Ectodermal cell (in vitro differentiated cells): ENCODE measurements around the gene AHI1.
"Not testable (repeated sequence)": the region's sequence is repeated elsewhere in the genome, so short reads cannot be mapped to it uniquely, and the experiment has no call there.

Experiments
- H3K27ac ChIP-seq: 2 replicates; pipeline ENCODE4 v1.7.0; 2013; ENCODE audit warnings: mild to moderate bottlenecking, low read depth, low read length; ENCODE audit not compliant: insufficient read depth, poor library complexity, severe bottlenecking
- H3K27me3 ChIP-seq: 2 replicates; pipeline ENCODE4 v1.7.0; 2013; ENCODE audit warnings: mild to moderate bottlenecking, low read length; ENCODE audit not compliant: insufficient read depth, control insufficient read depth, poor library complexity, severe bottlenecking
- H3K36me3 ChIP-seq: one replicate; pipeline ENCODE4 v1.7.0; 2013; ENCODE audit warnings: low read length; ENCODE audit not compliant: control insufficient read depth, insufficient read depth
- H3K4me1 ChIP-seq: one replicate; pipeline ENCODE4 v1.7.0; 2013; ENCODE audit warnings: low read length; ENCODE audit not compliant: control insufficient read depth, insufficient read depth
- H3K4me3 ChIP-seq: 2 replicates; pipeline ENCODE4 v1.7.0; 2013; ENCODE audit warnings: low read depth, low read length, control low read depth; ENCODE audit not compliant: insufficient read depth
- H3K9me3 ChIP-seq: 2 replicates; pipeline ENCODE4 v1.7.0; 2013; ENCODE audit warnings: mild to moderate bottlenecking, low read length, moderate library complexity; ENCODE audit not compliant: control insufficient read depth
- WGBS, 2 experiments: methylation state at CpG; one replicate each; pipeline ENCODE4 v1.1.7; 2013; ENCODE audit warnings: missing lambda C conversion rate in 2 of 2; 5-methylcytosine and 5-hydroxymethylcytosine counted together

Gene AHI1

GRCh38 chr6:135379647-135380046 lies 117.9 kb downstream of the AHI1 start:
- Histone ChIP-seq H3K27me3 (no peaks in the 10 kb centered on the region), H3K27ac (no peak overlapping the region), H3K4me1 (no peaks in the 10 kb centered on the region), H3K9me3 (no peaks in the 10 kb centered on the region), H3K36me3 (no peaks in the 10 kb centered on the region), H3K4me3 (no peak overlapping the region)

GRCh38 chr6:135372758-135373157 lies 124.8 kb downstream of the AHI1 start:
- Histone ChIP-seq H3K4me3 (no peak overlapping the region), H3K4me1 (no peaks in the 10 kb centered on the region), H3K9me3 (no peaks in the 10 kb centered on the region), H3K36me3 (no peaks in the 10 kb centered on the region), H3K27me3 (no peaks in the 10 kb centered on the region), H3K27ac (no peak overlapping the region)
- WGBS, 2 experiments: 90 to 91% methylated on average over 2 of the region's 2 CpGs

- H3K4me1 ChIP-seq, H3K9me3 ChIP-seq, H3K4me3 ChIP-seq, H3K27ac ChIP-seq, H3K27me3 ChIP-seq, H3K36me3 ChIP-seq: not testable (repeated sequence)
- 95 to 99% methylated on average over 17 to 24 of the region's 39 CpGs for WGBS, 2 experiments
Measured at GRCh38 chr6:135363622-135364021, 133.9 kb downstream of the AHI1 start.

GRCh38 chr6:135362124-135362523 lies 135.4 kb downstream of the AHI1 start:
- WGBS, 2 experiments: 93 to 98% methylated on average over 4 of the region's 4 CpGs
- H3K27ac ChIP-seq: no peak overlapping the region
- H3K4me1 ChIP-seq: no peaks in the 10 kb centered on the region
- H3K27me3 ChIP-seq: no peaks in the 10 kb centered on the region
- no peak overlapping the region for H3K4me3 ChIP-seq
- no peaks in the 10 kb centered on the region for H3K9me3 ChIP-seq
- no peaks in the 10 kb centered on the region for H3K36me3 ChIP-seq

- Histone ChIP-seq H3K4me3 (no peak overlapping the region), H3K27me3 (no peaks in the 10 kb centered on the region), H3K27ac (no peak overlapping the region), H3K36me3 (no peaks in the 10 kb centered on the region), H3K9me3 (no peaks in the 10 kb centered on the region), H3K4me1 (no peaks in the 10 kb centered on the region)
- WGBS, 2 experiments: 87 to 91% methylated on average over 2 of the region's 2 CpGs
Measured at GRCh38 chr6:135360222-135360621, 137.3 kb downstream of the AHI1 start.

GRCh38 chr6:135358985-135359384 lies 138.6 kb downstream of the AHI1 start:
- WGBS, 2 experiments: 89 to 100% methylated on average over 1 to 2 of the region's 2 CpGs
- Histone ChIP-seq H3K36me3 (no peaks in the 10 kb centered on the region), H3K27ac (no peak overlapping the region), H3K27me3 (no peaks in the 10 kb centered on the region), H3K4me1 (no peaks in the 10 kb centered on the region), H3K4me3 (no peak overlapping the region), H3K9me3 (no peaks in the 10 kb centered on the region)

GRCh38 chr6:135358251-135358821 lies 139.2 kb downstream of the AHI1 start:
- Histone ChIP-seq H3K27me3 (no peaks in the 10 kb centered on the region), H3K36me3 (no peaks in the 10 kb centered on the region), H3K27ac (no peak overlapping the region), H3K9me3 (no peaks in the 10 kb centered on the region), H3K4me1 (no peaks in the 10 kb centered on the region), H3K4me3 (no peak overlapping the region)
- 100% methylated on average over 1 of the region's 1 CpG for WGBS, 2 experiments

GRCh38 chr6:135354407-135354806 lies 143.1 kb downstream of the AHI1 start:
- Histone ChIP-seq H3K4me3 (no peak overlapping the region), H3K36me3 (no peaks in the 10 kb centered on the region), H3K4me1 (no peaks in the 10 kb centered on the region), H3K9me3 (no peaks in the 10 kb centered on the region), H3K27ac (no peak overlapping the region), H3K27me3 (no peaks in the 10 kb centered on the region)
- WGBS, 2 experiments: 100% methylated on average over 1 of the region's 1 CpG; no CpG with 5 or more reads in 1 of the 2 experiments

- no peaks in the 10 kb centered on the region for H3K27me3 ChIP-seq
- 100% methylated on average over 2 of the region's 2 CpGs for WGBS, 2 experiments
- no peak overlapping the region for H3K27ac ChIP-seq
- no peaks in the 10 kb centered on the region for H3K4me1 ChIP-seq
- no peak overlapping the region for H3K4me3 ChIP-seq
- H3K9me3 ChIP-seq: no peaks in the 10 kb centered on the region
- H3K36me3 ChIP-seq: no peaks in the 10 kb centered on the region
Measured at GRCh38 chr6:135353113-135353512, 144.4 kb downstream of the AHI1 start.

- no peaks in the 10 kb centered on the region for H3K4me1 ChIP-seq
- no peaks in the 10 kb centered on the region for H3K9me3 ChIP-seq
- no peak overlapping the region for H3K27ac ChIP-seq
- no peak overlapping the region for H3K4me3 ChIP-seq
- no peaks in the 10 kb centered on the region for H3K27me3 ChIP-seq
- H3K36me3 ChIP-seq: no peaks in the 10 kb centered on the region
- 95 to 100% methylated on average over 1 of the region's 1 CpG for WGBS, 2 experiments
Measured at GRCh38 chr6:135351635-135352034, 145.9 kb downstream of the AHI1 start.

GRCh38 chr6:135347887-135348286 lies 149.7 kb downstream of the AHI1 start:
- Histone ChIP-seq H3K36me3 (no peaks in the 10 kb centered on the region), H3K4me3 (no peak overlapping the region), H3K9me3 (no peaks in the 10 kb centered on the region), H3K4me1 (no peaks in the 10 kb centered on the region), H3K27me3 (no peaks in the 10 kb centered on the region), H3K27ac (no peak overlapping the region)
- WGBS, 2 experiments: 89 to 91% methylated on average over 3 to 4 of the region's 4 CpGs
